ENCODE measurements around the gene DOLK. TPM values are rescaled to one million over a fixed set of nuclear protein-coding genes. Genes with fewer than 3 reads are reported as not detected.

DOLK gene
- polyA plus RNA-seq, 1 donor from 2014 or later = 11.3 TPM

DNA sequence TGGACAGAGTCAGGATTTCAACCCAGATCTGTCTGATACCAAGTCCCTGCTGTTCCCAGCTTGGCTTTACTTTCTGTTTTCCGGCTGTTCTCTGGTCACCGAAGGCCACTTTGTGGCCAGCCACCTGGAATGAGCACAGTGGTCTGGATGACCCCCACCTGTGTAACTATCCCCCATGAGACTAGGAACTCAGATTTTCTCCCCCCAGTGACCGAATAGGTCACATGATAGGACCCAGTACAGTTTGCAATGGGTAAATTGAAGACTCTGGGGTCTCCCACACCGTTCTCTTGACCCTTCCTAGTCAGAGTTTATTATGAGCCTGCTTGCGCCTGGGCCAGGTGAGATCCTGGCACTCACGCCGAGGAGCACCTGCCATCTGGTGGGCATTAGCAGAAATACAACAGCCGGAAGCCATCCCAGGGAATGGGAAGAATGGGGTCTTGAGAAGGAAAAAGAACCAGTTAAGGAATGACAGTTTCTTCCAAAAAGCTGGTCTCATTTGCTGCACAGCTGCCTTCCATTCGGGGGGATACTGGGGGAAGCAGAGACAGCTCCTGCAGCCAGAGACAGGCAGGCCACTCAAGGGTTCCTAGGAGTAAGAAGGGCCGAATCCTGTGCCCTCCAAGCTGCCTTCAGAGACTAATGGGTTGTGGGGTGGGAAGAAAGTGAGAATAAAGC lies 19.5 kb downstream of the DOLK start:
- peak overlapping the region; percentile 41 for H2AFZ ChIP-seq (ENCODE audit: low read depth, low read length)
- H3K4me2 ChIP-seq (ENCODE audit: low read length) = no peak overlapping the region
- H3K79me2 ChIP-seq (replicated peaks; ENCODE audit: insufficient read depth, low read length) = no peaks in the 10 kb centered on the region
- H3K9me3 ChIP-seq (ENCODE audit: low read length) = no peaks in the 10 kb centered on the region
- peak; percentile 90 for TF ChIP-seq CTCF (IDR thresholded peaks at IDR 0.05; ENCODE audit: poor library complexity, severe bottlenecking)
- TF ChIP-seq RAD21 (conservative IDR thresholded peaks at IDR 0.05) = peak; percentile 87
- TF ChIP-seq POLR2AphosphoS5 (IDR thresholded peaks at IDR 0.05) = no peak
- TF ChIP-seq SMC3 (conservative IDR thresholded peaks at IDR 0.05; ENCODE audit: poor library complexity) = peak; percentile 93
- H3K27ac ChIP-seq (ENCODE audit: low read length) = no peak overlapping the region
- no peaks in the 10 kb centered on the region for H3K9me2 ChIP-seq (ENCODE audit: insufficient read depth, low read length)
- no peaks in the 10 kb centered on the region for H4K20me1 ChIP-seq (ENCODE audit: insufficient read depth)
- H3F3A ChIP-seq (ENCODE audit: insufficient read depth, low read length, poor library complexity, severe bottlenecking) = no peaks in the 10 kb centered on the region
- H3K4me3 ChIP-seq (ENCODE audit: low read length) = no peak overlapping the region
- no peak overlapping the region for H3K9ac ChIP-seq (ENCODE audit: low read length)
- no peaks in the 10 kb centered on the region for H3K36me3 ChIP-seq (ENCODE audit: insufficient read depth, low read length)
- no peaks in the 10 kb centered on the region for H3K27me3 ChIP-seq (ENCODE audit: insufficient read depth, low read depth, low read length)

DNA sequence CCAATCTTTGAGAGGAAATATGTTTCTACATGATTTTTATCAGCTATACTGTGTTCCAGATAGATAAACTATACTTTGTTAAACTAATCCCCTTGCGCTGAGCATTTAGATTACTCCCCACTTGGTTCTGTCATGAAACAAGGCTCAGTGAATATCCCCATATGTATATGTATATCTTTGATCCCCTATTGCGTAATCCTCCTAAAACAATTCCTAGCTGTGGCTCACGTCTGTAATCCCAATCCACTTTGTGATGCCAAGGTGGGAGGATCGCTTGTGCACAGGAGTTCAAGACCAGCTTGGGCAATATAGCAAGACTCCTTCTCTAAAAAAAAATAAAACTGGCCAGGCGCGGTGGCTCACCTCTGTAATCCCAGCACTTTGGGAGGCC lies 23.9 kb downstream of the DOLK start:
- Histone ChIP-seq H3K27me3 (ENCODE audit: insufficient read depth, low read depth, low read length) (no peaks in the 10 kb centered on the region), H4K20me1 (ENCODE audit: insufficient read depth) (no peaks in the 10 kb centered on the region), H3K36me3 (ENCODE audit: insufficient read depth, low read length) (no peaks in the 10 kb centered on the region), H2AFZ (ENCODE audit: low read depth, low read length) (no peak overlapping the region), H3K9me2 (ENCODE audit: insufficient read depth, low read length) (no peaks in the 10 kb centered on the region), H3K9me3 (ENCODE audit: low read length) (no peaks in the 10 kb centered on the region), H3K4me3 (ENCODE audit: low read length) (no peak overlapping the region), H3K79me2 (replicated peaks; ENCODE audit: insufficient read depth, low read length) (no peaks in the 10 kb centered on the region), H3K27ac (ENCODE audit: low read length) (no peak overlapping the region), H3K9ac (ENCODE audit: low read length) (no peak overlapping the region), H3K4me2 (ENCODE audit: low read length) (no peak overlapping the region), H3F3A (ENCODE audit: insufficient read depth, low read length, poor library complexity, severe bottlenecking) (no peaks in the 10 kb centered on the region)
- no peak for TF ChIP-seq EP300 (conservative IDR thresholded peaks at IDR 0.05; ENCODE audit: poor library complexity, severe bottlenecking)
- TF ChIP-seq MXI1 (conservative IDR thresholded peaks at IDR 0.05; ENCODE audit: poor library complexity, severe bottlenecking) = no peak
- no peak for TF ChIP-seq CTCF (IDR thresholded peaks at IDR 0.05; ENCODE audit: poor library complexity, severe bottlenecking)
- TF ChIP-seq TAF1 (IDR thresholded peaks at IDR 0.05; ENCODE audit: low read depth) = no peak
- TF ChIP-seq EZH2 (IDR thresholded peaks at IDR 0.05; ENCODE audit: borderline replicate concordance, insufficient read depth, low read length, poor library complexity, severe bottlenecking) = no peak
- no peak for TF ChIP-seq POLR2AphosphoS5 (IDR thresholded peaks at IDR 0.05)
- TF ChIP-seq REST (IDR thresholded peaks at IDR 0.05; ENCODE audit: borderline replicate concordance) = no peak
